HL-60 (cell line): ENCODE results near the gene ACTR6.
"Not testable (repeated sequence)": the region's sequence is repeated elsewhere in the genome, so short reads cannot be mapped to it uniquely, and the experiment has no call there.

ENCODE experiments used
- DNase-seq, 2 experiments: peaks; one replicate each; pipeline ENCODE4 v3.0.0-alpha.2; 2010 to 2020; ENCODE audit warnings: low read depth in 1 of 2, low spot score in 1 of 2
- H3K27ac ChIP-seq: fragments of 250-450 bp; sonication (Bioruptor Pico); replicated peaks from 2 replicates; pipeline ENCODE4 v1.5.1; 2020; ENCODE audit warnings: mild to moderate bottlenecking, moderate library complexity
- H3K27me3 ChIP-seq: fragments of 250-450 bp; sonication (Bioruptor Pico); 2 replicates; pipeline ENCODE4 v1.5.1; 2021; ENCODE audit warnings: mild to moderate bottlenecking, moderate library complexity; ENCODE audit not compliant: insufficient read depth, poor library complexity, severe bottlenecking
- H3K4me3 ChIP-seq: replicated peaks from 2 replicates; pipeline ENCODE4 v1.5.1; 2011; ENCODE audit warnings: mild to moderate bottlenecking, control low read depth, low read length; ENCODE audit not compliant: insufficient read depth
- GABPA ChIP-seq: IDR thresholded peaks from 2 replicates; pipeline ENCODE4 v1.6.1; 2012; ENCODE audit warnings: low read depth
- POLR2AphosphoS5 ChIP-seq: IDR thresholded peaks from 2 replicates; pipeline ENCODE4 v1.6.1; 2012; ENCODE audit warnings: low read depth
- REST ChIP-seq: IDR thresholded peaks from 2 replicates; pipeline ENCODE4 v1.6.1; 2012; ENCODE audit warnings: low read depth; ENCODE audit not compliant: insufficient replicate concordance
- SPI1 ChIP-seq: IDR thresholded peaks from 2 replicates; pipeline ENCODE4 v1.6.1; 2012; ENCODE audit warnings: low read depth, mild to moderate bottlenecking, borderline replicate concordance
- TF ChIP-seq, protein P1 (sequence below): IDR thresholded peaks from one replicate; pipeline ENCODE4 v1.5.1; 2011; ENCODE audit warnings: low read length, control low read depth, inconsistent platforms; ENCODE audit not compliant: insufficient read depth

Gene ACTR6

GRCh38 chr12:100187857-100188519 is 12.6 kb upstream of the ACTR6 start:
- no peak overlapping the region for H3K27ac ChIP-seq
- no peak overlapping the region for H3K4me3 ChIP-seq
- no peak for DNase-seq
- TF ChIP-seq POLR2AphosphoS5 (no peak), GABPA (no peak)
- TF ChIP-seq, protein P1, sequence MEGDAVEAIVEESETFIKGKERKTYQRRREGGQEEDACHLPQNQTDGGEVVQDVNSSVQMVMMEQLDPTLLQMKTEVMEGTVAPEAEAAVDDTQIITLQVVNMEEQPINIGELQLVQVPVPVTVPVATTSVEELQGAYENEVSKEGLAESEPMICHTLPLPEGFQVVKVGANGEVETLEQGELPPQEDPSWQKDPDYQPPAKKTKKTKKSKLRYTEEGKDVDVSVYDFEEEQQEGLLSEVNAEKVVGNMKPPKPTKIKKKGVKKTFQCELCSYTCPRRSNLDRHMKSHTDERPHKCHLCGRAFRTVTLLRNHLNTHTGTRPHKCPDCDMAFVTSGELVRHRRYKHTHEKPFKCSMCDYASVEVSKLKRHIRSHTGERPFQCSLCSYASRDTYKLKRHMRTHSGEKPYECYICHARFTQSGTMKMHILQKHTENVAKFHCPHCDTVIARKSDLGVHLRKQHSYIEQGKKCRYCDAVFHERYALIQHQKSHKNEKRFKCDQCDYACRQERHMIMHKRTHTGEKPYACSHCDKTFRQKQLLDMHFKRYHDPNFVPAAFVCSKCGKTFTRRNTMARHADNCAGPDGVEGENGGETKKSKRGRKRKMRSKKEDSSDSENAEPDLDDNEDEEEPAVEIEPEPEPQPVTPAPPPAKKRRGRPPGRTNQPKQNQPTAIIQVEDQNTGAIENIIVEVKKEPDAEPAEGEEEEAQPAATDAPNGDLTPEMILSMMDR: no peak
- no peaks in the 10 kb centered on the region for H3K27me3 ChIP-seq

DNA sequence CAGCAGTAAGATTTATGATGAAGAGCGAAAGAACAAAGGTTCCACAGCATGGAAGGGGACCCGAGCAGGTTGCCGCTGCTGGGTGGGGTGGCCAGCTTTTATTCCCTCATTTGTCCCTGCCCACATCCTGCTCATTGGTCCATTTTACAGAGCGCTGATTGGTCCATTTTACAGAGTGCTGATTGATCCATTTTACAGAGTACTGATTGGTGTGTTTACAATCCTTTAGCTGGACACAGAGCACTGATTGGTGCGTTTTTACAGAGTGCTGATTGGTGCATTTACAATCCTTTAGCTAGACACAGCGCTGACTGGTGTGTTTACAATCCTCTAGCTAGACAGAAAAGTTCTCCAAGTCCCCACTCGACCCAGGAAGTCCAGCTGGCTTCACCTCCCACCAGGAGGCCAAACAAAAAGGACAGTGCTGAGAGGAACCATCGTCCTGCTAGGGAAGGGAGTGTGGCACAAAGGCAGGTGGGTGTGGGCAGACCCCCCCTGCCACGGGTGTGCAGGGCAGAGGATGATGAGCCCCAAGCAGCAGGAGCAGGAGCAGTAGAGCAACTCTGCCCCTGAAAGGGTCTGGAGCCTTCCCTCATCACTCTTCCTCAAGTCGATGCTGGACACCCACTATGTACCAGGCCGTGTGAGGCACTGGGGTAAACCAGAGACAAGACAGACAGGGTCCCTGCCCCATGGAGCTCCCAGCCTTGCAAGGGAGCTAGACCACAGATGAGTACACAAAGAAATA is 11.6 kb upstream of the ACTR6 start:
- H3K27ac ChIP-seq, H3K27me3 ChIP-seq, DNase-seq, H3K4me3 ChIP-seq: not testable (repeated sequence)

DNA sequence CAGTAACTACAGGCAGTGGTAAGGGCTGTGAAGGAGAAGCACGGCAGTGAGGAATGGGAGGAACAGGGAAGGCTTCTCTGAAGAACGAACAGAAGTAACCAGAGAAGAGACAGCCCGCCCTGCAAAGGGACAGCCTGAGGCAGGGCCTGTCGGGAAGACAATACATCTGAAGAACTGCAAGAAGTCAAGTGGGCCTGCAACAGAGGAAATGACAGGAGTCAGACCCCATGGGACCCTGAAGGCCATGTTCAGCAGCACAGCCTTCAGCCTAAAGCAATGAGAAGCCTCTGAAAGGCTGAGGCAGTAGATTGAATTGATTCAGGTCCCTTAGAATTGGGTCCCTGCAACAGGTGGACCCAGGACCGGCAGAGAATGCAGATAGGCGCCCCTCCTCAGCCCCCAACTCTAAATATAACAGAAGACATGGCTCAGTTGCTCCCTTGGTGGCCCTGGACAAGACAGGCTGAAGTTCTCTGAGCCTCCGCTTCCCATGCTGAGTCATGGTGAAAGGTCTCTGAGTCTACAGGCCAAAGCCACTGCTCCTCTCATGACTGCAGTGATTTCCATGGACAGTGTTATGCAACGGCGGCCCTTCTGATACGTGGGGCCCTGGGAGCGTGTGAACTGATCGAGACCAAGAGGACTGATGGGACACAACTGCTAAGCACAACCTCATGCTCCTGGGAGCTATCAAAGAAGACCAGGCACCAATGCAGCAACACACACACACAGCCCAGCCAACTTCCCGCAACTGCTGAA is 10.8 kb upstream of the ACTR6 start:
- H3K27ac ChIP-seq: no peak overlapping the region
- TF ChIP-seq REST (no peak), SPI1 (no peak), POLR2AphosphoS5 (no peak), GABPA (no peak)
- TF ChIP-seq, protein P1: no peak
- DNase-seq: no peak
- no peak overlapping the region for H3K4me3 ChIP-seq
- H3K27me3 ChIP-seq: no peaks in the 10 kb centered on the region

GRCh38 chr12:100193085-100193484 is 7.5 kb upstream of the ACTR6 start:
- Histone ChIP-seq H3K27ac (no peak overlapping the region), H3K4me3 (no peak overlapping the region), H3K27me3 (no peaks in the 10 kb centered on the region)
- DNase-seq: no peak
- no peak for TF ChIP-seq SPI1
- TF ChIP-seq, protein P1: no peak
- no peak for TF ChIP-seq GABPA
- TF ChIP-seq POLR2AphosphoS5: no peak
- no peak for TF ChIP-seq REST
